H1 (cell line): ENCODE data around the gene PNISR.

Experiments
- CBX8 ChIP-seq: fragments of 300-800, 300-1000 bp; sonication (generic); IDR thresholded peaks from 2 replicates; pipeline ENCODE4 v1.7.1; 2016; ENCODE audit warnings: low read depth, low read length, borderline replicate concordance
- FOSL1 ChIP-seq: IDR thresholded peaks from 2 replicates; pipeline ENCODE4 v1.6.1; 2011; ENCODE audit warnings: mild to moderate bottlenecking, low read depth, low read length, moderate library complexity; ENCODE audit not compliant: insufficient read depth
- JUND ChIP-seq: IDR thresholded peaks from 2 replicates; pipeline ENCODE4 v1.6.1; 2011; ENCODE audit warnings: mild to moderate bottlenecking, improper control_type of control experiment, low read length
- POLR2AphosphoS5 ChIP-seq: IDR thresholded peaks from 2 replicates; pipeline ENCODE4 v1.6.1; 2011; ENCODE audit warnings: low read depth, low read length
- RXRA ChIP-seq: IDR thresholded peaks from 2 replicates; pipeline ENCODE4 v1.6.1; 2011; ENCODE audit warnings: low read depth, mild to moderate bottlenecking, low read length, moderate library complexity; ENCODE audit not compliant: insufficient read depth
- TAF1 ChIP-seq: IDR thresholded peaks from 2 replicates; pipeline ENCODE4 v1.6.1; 2011; ENCODE audit warnings: mild to moderate bottlenecking, low read depth, low read length
- TF ChIP-seq, protein P1 (sequence below), 3 experiments: IDR thresholded peaks; 1 replicate in 2 of 3; 2 replicates in 1 of 3; pipeline versions ENCODE4 v1.5.1 to v1.6.1; 2011; ENCODE audit warnings: low read length in 3 of 3, mild to moderate bottlenecking in 3 of 3, inconsistent platforms in 2 of 3, low read depth in 1 of 3, moderate library complexity in 1 of 3; ENCODE audit not compliant: insufficient read depth in 1 of 3; ENCODE audit errors: control extremely low read depth in 1 of 3
- TF ChIP-seq, protein P2 (sequence below): IDR thresholded peaks from 2 replicates; pipeline ENCODE4 v1.6.1; 2012; ENCODE audit warnings: inconsistent platforms

DNA sequence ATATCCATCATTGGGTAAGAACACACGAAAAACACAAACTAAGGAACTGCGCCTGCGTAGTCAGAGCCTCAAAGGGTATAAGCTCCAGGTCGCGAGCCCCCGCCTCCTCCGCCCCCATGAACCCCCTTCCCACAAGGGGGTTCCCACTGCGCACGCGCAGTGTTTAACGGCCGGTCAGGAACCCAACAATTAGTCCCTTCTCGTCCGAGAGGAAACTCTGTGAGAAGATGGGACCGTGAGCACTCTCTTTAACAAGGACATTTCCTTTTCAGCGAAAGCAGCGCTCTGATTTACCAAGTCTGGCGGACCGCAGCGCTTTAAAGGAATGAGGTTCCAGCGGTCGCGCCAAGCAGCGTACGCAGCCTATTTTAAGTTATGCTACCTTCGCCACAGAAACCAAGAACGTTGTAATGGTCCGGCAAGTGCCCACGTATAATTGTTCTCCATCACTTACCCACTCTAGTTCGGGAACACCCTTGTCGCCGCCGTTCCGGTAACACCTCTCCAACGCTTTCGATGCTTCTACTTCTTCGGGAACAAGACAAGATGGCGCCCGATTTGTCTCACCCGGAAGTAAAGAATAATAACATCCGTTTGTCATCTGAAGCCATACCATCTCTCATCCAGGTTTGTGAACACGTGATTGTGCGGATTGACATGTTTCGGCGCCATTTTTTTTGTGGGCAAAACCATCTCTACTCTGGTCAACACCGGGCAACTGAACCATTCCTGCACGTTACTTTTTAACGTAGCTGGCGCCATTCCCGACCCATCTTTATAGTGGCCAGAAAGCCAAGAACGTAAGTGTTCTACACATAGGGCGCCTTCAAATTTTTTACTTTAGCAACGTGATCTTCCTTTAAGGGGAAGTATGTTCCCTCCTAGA is at the start of gene PNISR:
- TF ChIP-seq, protein P1, sequence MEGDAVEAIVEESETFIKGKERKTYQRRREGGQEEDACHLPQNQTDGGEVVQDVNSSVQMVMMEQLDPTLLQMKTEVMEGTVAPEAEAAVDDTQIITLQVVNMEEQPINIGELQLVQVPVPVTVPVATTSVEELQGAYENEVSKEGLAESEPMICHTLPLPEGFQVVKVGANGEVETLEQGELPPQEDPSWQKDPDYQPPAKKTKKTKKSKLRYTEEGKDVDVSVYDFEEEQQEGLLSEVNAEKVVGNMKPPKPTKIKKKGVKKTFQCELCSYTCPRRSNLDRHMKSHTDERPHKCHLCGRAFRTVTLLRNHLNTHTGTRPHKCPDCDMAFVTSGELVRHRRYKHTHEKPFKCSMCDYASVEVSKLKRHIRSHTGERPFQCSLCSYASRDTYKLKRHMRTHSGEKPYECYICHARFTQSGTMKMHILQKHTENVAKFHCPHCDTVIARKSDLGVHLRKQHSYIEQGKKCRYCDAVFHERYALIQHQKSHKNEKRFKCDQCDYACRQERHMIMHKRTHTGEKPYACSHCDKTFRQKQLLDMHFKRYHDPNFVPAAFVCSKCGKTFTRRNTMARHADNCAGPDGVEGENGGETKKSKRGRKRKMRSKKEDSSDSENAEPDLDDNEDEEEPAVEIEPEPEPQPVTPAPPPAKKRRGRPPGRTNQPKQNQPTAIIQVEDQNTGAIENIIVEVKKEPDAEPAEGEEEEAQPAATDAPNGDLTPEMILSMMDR (IDR thresholded peaks at IDR 0.05; ENCODE audit: control extremely low read depth in 1 of 3, insufficient read depth in 1 of 3, low read depth in 1 of 3, low read length in 3 of 3): no peak
- TF ChIP-seq, protein P2, sequence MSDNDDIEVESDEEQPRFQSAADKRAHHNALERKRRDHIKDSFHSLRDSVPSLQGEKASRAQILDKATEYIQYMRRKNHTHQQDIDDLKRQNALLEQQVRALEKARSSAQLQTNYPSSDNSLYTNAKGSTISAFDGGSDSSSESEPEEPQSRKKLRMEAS: peak; percentile 91
- peak; percentile 88 for TF ChIP-seq POLR2AphosphoS5
- no peak for TF ChIP-seq CBX8
- TF ChIP-seq TAF1: peak; percentile 83
- no peak for TF ChIP-seq RXRA
- no peak for TF ChIP-seq JUND
- no peak for TF ChIP-seq FOSL1
